ENCODE results near the gene CACNA1I.

GRCh38 chr22:39592081-39593065, 21.8 kb downstream of the CACNA1I start:
- TF ChIP-seq CTCF (IDR thresholded peaks at IDR 0.05) (no peak), POLR2A (IDR thresholded peaks at IDR 0.05) (no peak)
